BJ (cell line): ENCODE measurements around the gene KIRREL3. TPM values are rescaled to one million over a fixed set of nuclear protein-coding genes. Genes with fewer than 3 reads are reported as not detected.

Source experiments
- CTCF ChIA-PET: fragments of 350-600 bp; formaldehyde crosslinking; extraction: SDS; loops from one replicate; lab custom pipeline; 2021; ENCODE audit warnings: antibody characterized with exemption, inconsistent platforms; lab: Yijun Ruan, JAX
- POLR2A ChIA-PET: fragments of 300-600 bp; sonication (Branson Sonifier 250); formaldehyde crosslinking; extraction: SDS; loops from one replicate; lab custom pipeline; 2021; ENCODE audit warnings: antibody characterized with exemption; lab: Charles Lee
- DNase-seq: peaks from one replicate; pipeline ENCODE4 v3.0.0-alpha.2; 2011; ENCODE audit warnings: low read depth
- H3K27me3 ChIP-seq: 2 replicates; pipeline ENCODE4 v1.6.0; 2011; ENCODE audit warnings: low read length; ENCODE audit not compliant: control insufficient read depth, insufficient read depth
- H3K36me3 ChIP-seq: 2 replicates; pipeline ENCODE4 v1.5.1; 2011; ENCODE audit warnings: low read length; ENCODE audit not compliant: control insufficient read depth, insufficient read depth
- H3K4me3 ChIP-seq: 2 replicates; pipeline ENCODE4 v1.5.1; 2011; ENCODE audit warnings: low read depth, mild to moderate bottlenecking, control low read depth, low read length
- polyA plus RNA-seq: library from polyadenylated mRNA; depleted of rRNA; stranded (reverse); fragments of >200 nt; gene quantifications from 2 replicates; pipeline ENCODE4 v1.2.3, GENCODE V29; 2011
- TF ChIP-seq, protein P1 (sequence below): IDR thresholded peaks from 2 replicates; pipeline ENCODE4 v1.5.1; 2011; ENCODE audit warnings: low read depth, mild to moderate bottlenecking, control low read depth, inconsistent platforms, low read length, moderate library complexity; ENCODE audit not compliant: insufficient read depth

Gene KIRREL3
- polyA plus RNA-seq, 1 experiment = 19.6 TPM

DNA sequence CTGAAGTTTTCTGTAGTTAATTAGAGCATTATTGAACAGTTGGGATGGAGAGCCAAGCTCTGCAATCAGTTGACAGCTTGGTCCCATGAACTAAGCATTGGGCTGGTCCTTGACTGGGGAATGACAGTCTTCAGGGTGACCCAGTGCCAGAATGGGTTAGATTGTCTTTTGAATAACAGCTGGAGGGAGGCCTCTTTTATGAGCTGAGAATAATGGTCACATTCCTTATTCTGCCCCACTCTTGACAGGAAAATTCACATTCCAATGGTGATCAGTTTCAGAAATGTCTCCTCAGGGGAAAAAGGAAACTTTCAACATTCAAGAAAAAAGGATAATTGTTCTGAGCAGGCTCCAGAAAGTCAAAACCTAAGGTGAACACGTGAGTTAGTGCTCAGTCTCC is 113.9 kb downstream of the KIRREL3 start:
- POLR2A ChIA-PET = no interaction called here
- CTCF ChIA-PET = interaction anchor here (0.9 to 1.3 kb wide), 2 partner anchors 46 to 71 kb away, joined by 3 read pairs; no protein-coding TSS in a partner anchor
- TF ChIP-seq, protein P1, sequence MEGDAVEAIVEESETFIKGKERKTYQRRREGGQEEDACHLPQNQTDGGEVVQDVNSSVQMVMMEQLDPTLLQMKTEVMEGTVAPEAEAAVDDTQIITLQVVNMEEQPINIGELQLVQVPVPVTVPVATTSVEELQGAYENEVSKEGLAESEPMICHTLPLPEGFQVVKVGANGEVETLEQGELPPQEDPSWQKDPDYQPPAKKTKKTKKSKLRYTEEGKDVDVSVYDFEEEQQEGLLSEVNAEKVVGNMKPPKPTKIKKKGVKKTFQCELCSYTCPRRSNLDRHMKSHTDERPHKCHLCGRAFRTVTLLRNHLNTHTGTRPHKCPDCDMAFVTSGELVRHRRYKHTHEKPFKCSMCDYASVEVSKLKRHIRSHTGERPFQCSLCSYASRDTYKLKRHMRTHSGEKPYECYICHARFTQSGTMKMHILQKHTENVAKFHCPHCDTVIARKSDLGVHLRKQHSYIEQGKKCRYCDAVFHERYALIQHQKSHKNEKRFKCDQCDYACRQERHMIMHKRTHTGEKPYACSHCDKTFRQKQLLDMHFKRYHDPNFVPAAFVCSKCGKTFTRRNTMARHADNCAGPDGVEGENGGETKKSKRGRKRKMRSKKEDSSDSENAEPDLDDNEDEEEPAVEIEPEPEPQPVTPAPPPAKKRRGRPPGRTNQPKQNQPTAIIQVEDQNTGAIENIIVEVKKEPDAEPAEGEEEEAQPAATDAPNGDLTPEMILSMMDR = no peak
- Histone ChIP-seq H3K27me3 (no peaks in the 10 kb centered on the region), H3K4me3 (no peak overlapping the region), H3K36me3 (no peaks in the 10 kb centered on the region)
- no peak for DNase-seq

DNA sequence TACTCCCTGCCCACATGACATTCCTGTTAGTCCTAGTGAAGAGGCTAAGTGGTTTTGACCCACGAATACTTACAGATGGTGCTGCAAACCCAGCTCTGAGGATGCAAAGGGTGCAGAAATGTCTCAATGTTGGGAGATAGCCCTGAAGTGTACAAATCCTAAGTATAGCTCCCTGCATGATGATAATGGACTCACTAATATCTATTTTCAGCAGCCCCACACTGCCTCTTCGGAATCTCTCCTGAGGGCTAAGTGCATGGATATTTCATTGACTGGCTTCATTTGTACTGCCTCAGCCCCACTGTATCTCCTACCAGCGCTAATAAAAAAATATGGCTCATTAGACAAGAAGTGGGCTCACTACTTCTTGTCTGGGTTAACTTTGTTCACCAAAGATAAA is 114.5 kb downstream of the KIRREL3 start:
- CTCF ChIA-PET = interaction anchor here (0.7 to 1.3 kb wide), 3 partner anchors 45 to 94 kb away, joined by 3 read pairs; no protein-coding TSS in a partner anchor
- Histone ChIP-seq H3K27me3 (no peaks in the 10 kb centered on the region), H3K4me3 (no peak overlapping the region), H3K36me3 (no peaks in the 10 kb centered on the region)
- no peak for DNase-seq
- TF ChIP-seq, protein P1 = no peak
- POLR2A ChIA-PET = no interaction called here

DNA sequence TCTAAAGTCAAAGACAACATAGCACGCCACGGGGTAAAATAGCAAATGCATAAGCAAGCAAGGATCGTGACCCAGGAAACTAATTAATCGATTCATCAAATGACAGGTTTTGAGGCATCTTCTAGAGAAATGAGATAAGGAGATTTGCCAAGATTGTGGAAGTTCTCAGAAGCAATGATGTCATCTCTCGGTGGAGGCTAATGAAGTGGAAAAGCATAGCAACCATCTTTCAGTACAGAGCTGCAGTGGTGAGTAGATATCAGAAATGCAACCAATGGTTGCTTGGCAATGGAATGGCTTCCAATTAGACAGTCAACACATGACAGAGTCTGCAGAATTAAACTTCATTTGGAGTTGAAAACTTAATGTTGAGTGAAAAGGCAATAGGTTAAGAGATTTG is 116.0 kb downstream of the KIRREL3 start:
- TF ChIP-seq, protein P1 = no peak
- ChIA-PET CTCF (no interaction called here), POLR2A (no interaction called here)
- no peaks in the 10 kb centered on the region for H3K27me3 ChIP-seq
- DNase-seq = no peak
- no peaks in the 10 kb centered on the region for H3K36me3 ChIP-seq
- H3K4me3 ChIP-seq = no peak overlapping the region

DNA sequence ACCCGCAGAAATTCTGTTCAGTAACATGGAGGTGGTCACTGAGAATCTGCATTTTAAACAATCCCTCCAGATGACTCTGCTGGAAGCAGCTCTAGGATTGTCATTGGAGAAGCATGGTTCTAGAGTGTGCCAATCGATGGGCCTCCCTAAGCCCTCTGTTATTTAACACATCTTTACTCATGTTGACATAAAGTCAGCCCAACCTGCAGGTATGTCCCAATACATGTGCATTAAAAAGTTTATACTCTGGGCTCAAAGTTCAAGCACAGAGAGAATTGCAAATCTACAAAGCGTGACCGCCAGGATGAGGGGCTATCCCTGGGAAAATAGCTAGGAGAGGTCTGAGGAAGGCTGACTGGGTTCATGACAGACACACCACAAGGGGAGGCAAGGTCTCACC is 116.4 kb downstream of the KIRREL3 start:
- ChIA-PET CTCF (no interaction called here), POLR2A (no interaction called here)
- no peak for DNase-seq
- H3K27me3 ChIP-seq = no peaks in the 10 kb centered on the region
- TF ChIP-seq, protein P1 = no peak
- H3K36me3 ChIP-seq = no peaks in the 10 kb centered on the region
- H3K4me3 ChIP-seq = no peak overlapping the region

DNA sequence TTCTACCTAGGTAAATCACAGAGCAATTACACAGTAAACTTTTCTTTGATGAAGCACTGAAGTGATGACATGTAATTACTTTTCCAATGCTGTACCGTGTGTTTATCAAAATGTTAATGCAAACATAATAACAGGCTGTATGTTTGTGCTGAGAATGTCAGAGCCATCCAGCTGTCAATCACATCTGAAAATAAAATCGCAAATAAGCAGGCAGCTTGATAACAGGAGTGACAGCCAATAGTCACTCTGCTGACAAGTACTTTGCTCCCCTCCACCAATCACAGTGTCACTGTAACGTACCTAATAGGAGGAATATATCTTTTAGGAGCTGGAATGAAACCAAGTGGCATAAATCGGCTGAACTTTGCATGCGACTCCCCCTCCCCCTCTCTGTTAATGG is 119.7 kb downstream of the KIRREL3 start:
- Histone ChIP-seq H3K4me3 (no peak overlapping the region), H3K27me3 (no peaks in the 10 kb centered on the region), H3K36me3 (no peaks in the 10 kb centered on the region)
- DNase-seq = no peak
- TF ChIP-seq, protein P1 = no peak
- ChIA-PET CTCF (interaction anchor here (0.6 to 1.7 kb wide), 2 partner anchors 11 to 47 kb away, joined by 3 read pairs; no protein-coding TSS in a partner anchor), POLR2A (no interaction called here)
